Spleen (tissue), 11 donors: Measurements from ENCODE around the gene PLD4. TPM values are rescaled to one million over a fixed set of nuclear protein-coding genes. Genes with fewer than 3 reads are reported as not detected.

Experiments used
- DNase-seq: peaks from one replicate; pipeline ENCODE4 v3.0.0-alpha.2; 2020
- H3K27ac ChIP-seq, 8 donors: fragments of 200-600 bp; sonication (generic) in 7 of 8; 1 replicate in 4 of 8; 2 replicates in 4 of 8; pipeline versions ENCODE4 v1.5.0 to v1.8.0; 2016 to 2021; ENCODE audit warnings: inconsistent platforms in 4 of 8, mild to moderate bottlenecking in 4 of 8, moderate library complexity in 1 of 8
- H3K27me3 ChIP-seq, 7 donors: fragments of 200-600 bp; sonication (generic) in 6 of 7; replicated peaks in 1 of 7; 1 replicate in 4 of 7; 2 replicates in 3 of 7; pipeline versions ENCODE4 v1.5.0 to v1.8.0; 2016 to 2021; ENCODE audit warnings: inconsistent platforms in 3 of 7, mild to moderate bottlenecking in 1 of 7
- H3K36me3 ChIP-seq, 6 donors: fragments of 200-600 bp; sonication (generic) in 5 of 6; 1 replicate in 4 of 6; 2 replicates in 2 of 6; pipeline versions ENCODE4 v1.5.0 to v1.8.0; 2016 to 2021; ENCODE audit warnings: inconsistent platforms in 2 of 6
- H3K4me1 ChIP-seq, 6 donors: fragments of 200-600 bp; sonication (generic) in 5 of 6; 1 replicate in 3 of 6; 2 replicates in 3 of 6; pipeline versions ENCODE4 v1.5.0 to v1.8.0; 2016 to 2021; ENCODE audit warnings: inconsistent platforms in 3 of 6
- H3K4me3 ChIP-seq, 8 donors: fragments of 200-600 bp; sonication (generic) in 7 of 8; 1 replicate in 4 of 8; 2 replicates in 4 of 8; pipeline versions ENCODE4 v1.5.0 to v1.8.0; 2016 to 2021; ENCODE audit warnings: inconsistent platforms in 4 of 8, mild to moderate bottlenecking in 4 of 8, moderate library complexity in 2 of 8
- H3K9me3 ChIP-seq, 8 donors: fragments of 200-600 bp; sonication (generic) in 7 of 8; 1 replicate in 4 of 8; 2 replicates in 4 of 8; pipeline versions ENCODE4 v1.5.0 to v1.8.0; 2016 to 2021; ENCODE audit warnings: inconsistent platforms in 4 of 8
- CTCF ChIP-seq, 11 experiments: fragments of 200-600 bp in 7 of 11; fragments of 450-650 bp in 4 of 11; sonication (generic) in 4 of 11; IDR thresholded peaks in 8 of 11; conservative IDR thresholded peaks in 3 of 11; 1 replicate in 7 of 11; 2 replicates in 4 of 11; pipeline versions ENCODE4 v1.4.0 to v1.8.0; 2016 to 2021; ENCODE audit warnings: antibody characterized with exemption in 11 of 11, inconsistent platforms in 4 of 11, mild to moderate bottlenecking in 1 of 11
- POLR2A ChIP-seq, 3 donors: fragments of 450-650 bp; IDR thresholded peaks; one replicate each; pipeline ENCODE4 v1.5.1; 2017; ENCODE audit warnings: antibody characterized with exemption in 3 of 3, mild to moderate bottlenecking in 1 of 3
- POLR2AphosphoS5 ChIP-seq, 3 donors: sonication (generic); formaldehyde crosslinking; IDR thresholded peaks; one replicate each; pipeline ENCODE4 v1.5.1; 2017; ENCODE audit warnings: antibody characterized with exemption in 3 of 3
- WGBS, 5 donors: extraction: QIAGEN DNeasy Blood & Tissue Kit in 3 of 5; methylation state at CpG; one replicate each; pipeline versions ENCODE4 v1.1.5 to v1.1.7; 2013 to 2018; 5-methylcytosine and 5-hydroxymethylcytosine counted together
- intact Hi-C: fragments of 100-400 bp; cut with DNase I; formaldehyde crosslinking; loops from one replicate; pipeline ENCODE4 v1.15.0; 2023; ENCODE audit warnings: low total_unique reads
- polyA plus RNA-seq, 3 donors: library from polyadenylated mRNA; stranded (reverse); fragments of 200-250 nt; gene quantifications; one replicate each; pipeline ENCODE4 v1.2.1, GENCODE V29; 2013
- total RNA-seq, 7 donors: library from RNA; depleted of rRNA in 3 of 7; stranded (reverse); fragments of >200 nt in 3 of 7; fragmentation: NEBNext Ultra II Directional in 4 of 7; extraction: Animal tissue kit (Norgen Biotek cat#: 25700) in 4 of 7; gene quantifications; one replicate each; pipeline versions ENCODE4 v1.1.0 to v1.2.1, GENCODE V29; 2016 to 2021
- donor health status: healthy with polysubstance abuse.
- donor health status: DM: no; HTN: no; CAD: no; lungs with moderate emphysema.
- donor health status: DM: no; HTN: no; CAD: no.
- donor health status: Bipolar disorder and iron deficiency.
- donor health status: healthy.
- donor health status: DM: no; HTN: no; CAD: no.
- donor health status: DM: yes; HTN: yes; CAD: no.

The PLD4 gene
- total and polyA plus RNA-seq, 10 donors: 5.4 to 31.3 (median 22.9) TPM

DNA sequence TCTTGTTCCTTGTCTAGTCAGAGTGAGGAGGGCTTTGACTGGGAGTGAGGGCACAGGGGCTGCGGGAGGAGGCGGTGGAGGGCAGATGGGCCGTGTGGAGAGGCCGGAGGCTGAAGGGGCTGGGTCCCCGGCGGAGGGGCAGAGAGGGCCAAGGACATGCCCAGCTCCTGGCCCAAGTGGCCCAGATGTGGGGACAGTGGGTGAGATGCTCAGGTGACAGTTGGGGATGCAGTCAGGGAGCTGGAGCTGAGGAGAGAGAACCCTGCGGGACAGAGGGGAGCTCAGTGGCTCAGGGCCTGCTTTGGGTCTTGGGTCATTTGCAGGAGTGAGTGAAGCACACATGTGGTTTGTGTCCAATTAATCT, 26.5 kb upstream of the PLD4 start:
- H3K4me3 ChIP-seq: no peak overlapping the region
- H3K4me1 ChIP-seq: peaks cover 0 to 31% (median 8%) of the 10 kb centered on the region in 6 donors
- intact Hi-C loops: no loop called here
- H3K27me3 ChIP-seq: peaks cover 0 to 11% (median 0%) of the 10 kb centered on the region in 7 donors
- no peaks in the 10 kb centered on the region for H3K9me3 ChIP-seq
- no peaks in the 10 kb centered on the region for H3K36me3 ChIP-seq
- WGBS, 5 donors: 78 to 97% (median 96%) methylated on average over 7 of the region's 7 CpGs
- TF ChIP-seq CTCF (IDR thresholded peaks at IDR 0.05 in 8 of 11, conservative IDR thresholded peaks at IDR 0.05 in 3 of 11) (no peak), POLR2A (IDR thresholded peaks at IDR 0.05) (no peak), POLR2AphosphoS5 (IDR thresholded peaks at IDR 0.05) (no peak)
- no peak for DNase-seq
- H3K27ac ChIP-seq: no peak overlapping the region

- TF ChIP-seq POLR2A (IDR thresholded peaks at IDR 0.05): no peak
- TF ChIP-seq CTCF (IDR thresholded peaks at IDR 0.05 in 8 of 11, conservative IDR thresholded peaks at IDR 0.05 in 3 of 11): no peak
- TF ChIP-seq POLR2AphosphoS5 (IDR thresholded peaks at IDR 0.05): no peak
- Histone ChIP-seq H3K27me3 (peaks cover 0 to 19% (median 0%) of the 10 kb centered on the region in 7 donors), H3K4me1 (peaks cover 0 to 28% (median 8%) of the 10 kb centered on the region in 6 donors), H3K27ac (no peak overlapping the region), H3K4me3 (no peak overlapping the region), H3K36me3 (no peaks in the 10 kb centered on the region), H3K9me3 (no peaks in the 10 kb centered on the region)
- intact Hi-C loops: no loop called here
- no peak for DNase-seq
- 78 to 89% (median 83%) methylated on average over 22 to 24 of the region's 24 CpGs for WGBS, 5 donors
Measured at GRCh38 chr14:104898870-104899510, 25.7 kb upstream of the PLD4 start.

- intact Hi-C loops: no loop called here
- no peak overlapping the region for H3K4me3 ChIP-seq
- 26 to 58% (median 43%) methylated on average over 2 of the region's 2 CpGs for WGBS, 5 donors
Measured at GRCh38 chr14:104899781-104900180, 24.9 kb upstream of the PLD4 start.

More at GRCh38 chr14:104899781-104900180, 24.9 kb upstream of the PLD4 start:
- H3K9me3 ChIP-seq: no peaks in the 10 kb centered on the region
- TF ChIP-seq CTCF (IDR thresholded peaks at IDR 0.05 in 8 of 11, conservative IDR thresholded peaks at IDR 0.05 in 3 of 11) (no peak), POLR2AphosphoS5 (IDR thresholded peaks at IDR 0.05) (no peak), POLR2A (IDR thresholded peaks at IDR 0.05) (no peak)
- peaks cover 0 to 26% (median 0%) of the 10 kb centered on the region in 7 donors for H3K27me3 ChIP-seq
- no peaks in the 10 kb centered on the region for H3K36me3 ChIP-seq
- DNase-seq: no peak
- H3K27ac ChIP-seq: no peak overlapping the region
- H3K4me1 ChIP-seq: peaks cover 0 to 20% (median 6%) of the 10 kb centered on the region in 6 donors
